C4-2B (cell line): ENCODE data around the gene EBF3.

Experiments used
- CTCF ChIP-seq: fragments of 450-650 bp; conservative IDR thresholded peaks from 2 replicates; pipeline ENCODE4 v1.5.1; 2017; ENCODE audit warnings: mild to moderate bottlenecking
- ZFX ChIP-seq: fragments of 450-650 bp; IDR thresholded peaks from 2 replicates; pipeline ENCODE4 v1.6.1; 2017

DNA sequence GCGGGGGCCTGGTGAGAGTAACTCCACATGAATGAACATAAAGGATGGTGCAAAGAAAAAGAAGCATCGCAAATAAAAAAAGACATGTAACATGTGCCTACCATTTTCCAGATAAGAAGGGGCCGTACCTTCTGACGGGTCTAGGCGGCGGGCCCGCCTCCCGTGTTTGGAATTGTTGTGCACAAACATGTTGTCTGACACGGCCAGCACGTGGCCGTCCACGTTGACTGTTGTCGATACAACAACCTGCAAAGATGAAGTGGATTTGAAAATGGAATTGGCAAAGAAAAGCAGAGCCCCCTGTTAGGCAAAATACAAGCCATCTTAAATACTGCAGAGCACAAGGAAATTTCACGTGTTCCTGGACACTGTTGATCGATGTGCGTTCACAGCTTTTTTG is 90.7 kb downstream of the EBF3 start:
- no peak for TF ChIP-seq CTCF
- TF ChIP-seq ZFX: no peak
